BJ (cell line): Measurements from ENCODE around the gene BRI3BP. TPM values are rescaled to one million over a fixed set of nuclear protein-coding genes. Genes with fewer than 3 reads are reported as not detected.

Experiments used
- CTCF ChIA-PET: fragments of 350-600 bp; formaldehyde crosslinking; extraction: SDS; loops from one replicate; lab custom pipeline; 2021; ENCODE audit warnings: antibody characterized with exemption, inconsistent platforms; lab: Yijun Ruan, JAX
- POLR2A ChIA-PET: fragments of 300-600 bp; sonication (Branson Sonifier 250); formaldehyde crosslinking; extraction: SDS; loops from one replicate; lab custom pipeline; 2021; ENCODE audit warnings: antibody characterized with exemption; lab: Charles Lee
- DNase-seq: peaks from one replicate; pipeline ENCODE4 v3.0.0-alpha.2; 2011; ENCODE audit warnings: low read depth
- H3K27me3 ChIP-seq: 2 replicates; pipeline ENCODE4 v1.6.0; 2011; ENCODE audit warnings: low read length; ENCODE audit not compliant: control insufficient read depth, insufficient read depth
- H3K36me3 ChIP-seq: 2 replicates; pipeline ENCODE4 v1.5.1; 2011; ENCODE audit warnings: low read length; ENCODE audit not compliant: control insufficient read depth, insufficient read depth
- H3K4me3 ChIP-seq: 2 replicates; pipeline ENCODE4 v1.5.1; 2011; ENCODE audit warnings: low read depth, mild to moderate bottlenecking, control low read depth, low read length
- CTCF ChIP-seq: IDR thresholded peaks from 2 replicates; pipeline ENCODE4 v1.5.1; 2011; ENCODE audit warnings: low read depth, mild to moderate bottlenecking, control low read depth, inconsistent platforms, low read length, moderate library complexity; ENCODE audit not compliant: insufficient read depth
- polyA plus RNA-seq: library from polyadenylated mRNA; depleted of rRNA; stranded (reverse); fragments of >200 nt; gene quantifications from 2 replicates; pipeline ENCODE4 v1.2.3, GENCODE V29; 2011

BRI3BP gene
- polyA plus RNA-seq, 1 experiment: 1.9 TPM

- POLR2A ChIA-PET: no interaction called here
- CTCF ChIA-PET: interaction anchor here (0.6 kb wide), 1 partner anchor 16 kb away, joined by 3 read pairs; no protein-coding TSS in a partner anchor
- no peak for TF ChIP-seq CTCF
Observed at GRCh38 chr12:125021771-125022170, 28.3 kb downstream of the BRI3BP start.

GRCh38 chr12:125023065-125023464 is 29.6 kb downstream of the BRI3BP start:
- Histone ChIP-seq H3K36me3 (no peaks in the 10 kb centered on the region), H3K27me3 (no peaks in the 10 kb centered on the region), H3K4me3 (no peak overlapping the region)
- POLR2A ChIA-PET: no interaction called here
- TF ChIP-seq CTCF: no peak
- DNase-seq: no peak
- CTCF ChIA-PET: no interaction called here

More at GRCh38 chr12:125021771-125022170, 28.3 kb downstream of the BRI3BP start:
- no peak for DNase-seq
- Histone ChIP-seq H3K27me3 (no peaks in the 10 kb centered on the region), H3K4me3 (no peak overlapping the region), H3K36me3 (no peaks in the 10 kb centered on the region)

GRCh38 chr12:125024949-125025563 is 31.6 kb downstream of the BRI3BP start:
- no peak for TF ChIP-seq CTCF
- Histone ChIP-seq H3K4me3 (no peak overlapping the region), H3K27me3 (no peaks in the 10 kb centered on the region), H3K36me3 (no peaks in the 10 kb centered on the region)
- no peak for DNase-seq
- POLR2A ChIA-PET: no interaction called here
- CTCF ChIA-PET: interaction anchor here (1.3 kb wide), 1 partner anchor 13 kb away, joined by 3 read pairs; no protein-coding TSS in a partner anchor

GRCh38 chr12:125025606-125026235 is 32.3 kb downstream of the BRI3BP start:
- DNase-seq: no peak
- ChIA-PET POLR2A (no interaction called here), CTCF (interaction anchor here (1.3 kb wide), 1 partner anchor 14 kb away, joined by 3 read pairs; no protein-coding TSS in a partner anchor)
- no peak for TF ChIP-seq CTCF
- Histone ChIP-seq H3K36me3 (no peaks in the 10 kb centered on the region), H3K4me3 (no peak overlapping the region), H3K27me3 (no peaks in the 10 kb centered on the region)

GRCh38 chr12:125028106-125028505 is 34.7 kb downstream of the BRI3BP start:
- ChIA-PET POLR2A (no interaction called here), CTCF (no interaction called here)
- DNase-seq: no peak
- Histone ChIP-seq H3K27me3 (no peaks in the 10 kb centered on the region), H3K36me3 (no peaks in the 10 kb centered on the region), H3K4me3 (no peak overlapping the region)
- TF ChIP-seq CTCF: no peak
